ENCODE measurements around the gene FBXL17. TPM values are rescaled to one million over a fixed set of nuclear protein-coding genes. Genes with fewer than 3 reads are reported as not detected.
A peak's percentile ranks its signal among the peaks of the same experiment; 100 is the strongest.

The FBXL17 gene
- total RNA-seq, 1 experiment from 2014 or later, result 3.5 TPM

- ATAC-seq (no peak), DNase-seq (ENCODE audit: low spot score) (no peak)
- Mint-ChIP-seq H3K9me3 (peaks cover 39% of the 10 kb centered on the region), H3K27me3 (ENCODE audit: low read depth) (no peaks in the 10 kb centered on the region; the same call in 1 of the 2 replicates), H3K27ac (no peak overlapping the region), H3K4me3 (no peak overlapping the region), H3K4me1 (peaks cover 8% of the 10 kb centered on the region), H3K36me3 (peaks cover 37% of the 10 kb centered on the region)
- TF ChIP-seq ZNF121 (CRISPR knock-in tag; IDR thresholded peaks at IDR 0.05) (no peak), CBFB (CRISPR knock-in tag; IDR thresholded peaks at IDR 0.05; ENCODE audit: low read depth) (no peak), ESRRA (CRISPR knock-in tag; IDR thresholded peaks at IDR 0.05; ENCODE audit: borderline replicate concordance) (no peak), IRF1 (CRISPR knock-in tag; IDR thresholded peaks at IDR 0.05) (no peak), FOXP1 (CRISPR knock-in tag; IDR thresholded peaks at IDR 0.05; ENCODE audit: borderline replicate concordance) (no peak), TCF7 (CRISPR knock-in tag; IDR thresholded peaks at IDR 0.05; ENCODE audit: low read depth) (no peak), ZSCAN18 (CRISPR knock-in tag; IDR thresholded peaks at IDR 0.05) (no peak), SOX15 (CRISPR knock-in tag; IDR thresholded peaks at IDR 0.05) (no peak)
- TF ChIP-seq, protein P1, sequence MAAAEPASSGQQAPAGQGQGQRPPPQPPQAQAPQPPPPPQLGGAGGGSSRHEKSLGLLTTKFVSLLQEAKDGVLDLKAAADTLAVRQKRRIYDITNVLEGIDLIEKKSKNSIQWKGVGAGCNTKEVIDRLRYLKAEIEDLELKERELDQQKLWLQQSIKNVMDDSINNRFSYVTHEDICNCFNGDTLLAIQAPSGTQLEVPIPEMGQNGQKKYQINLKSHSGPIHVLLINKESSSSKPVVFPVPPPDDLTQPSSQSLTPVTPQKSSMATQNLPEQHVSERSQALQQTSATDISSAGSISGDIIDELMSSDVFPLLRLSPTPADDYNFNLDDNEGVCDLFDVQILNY (CRISPR knock-in tag; IDR thresholded peaks at IDR 0.05), result no peak
- TF ChIP-seq, protein P2, sequence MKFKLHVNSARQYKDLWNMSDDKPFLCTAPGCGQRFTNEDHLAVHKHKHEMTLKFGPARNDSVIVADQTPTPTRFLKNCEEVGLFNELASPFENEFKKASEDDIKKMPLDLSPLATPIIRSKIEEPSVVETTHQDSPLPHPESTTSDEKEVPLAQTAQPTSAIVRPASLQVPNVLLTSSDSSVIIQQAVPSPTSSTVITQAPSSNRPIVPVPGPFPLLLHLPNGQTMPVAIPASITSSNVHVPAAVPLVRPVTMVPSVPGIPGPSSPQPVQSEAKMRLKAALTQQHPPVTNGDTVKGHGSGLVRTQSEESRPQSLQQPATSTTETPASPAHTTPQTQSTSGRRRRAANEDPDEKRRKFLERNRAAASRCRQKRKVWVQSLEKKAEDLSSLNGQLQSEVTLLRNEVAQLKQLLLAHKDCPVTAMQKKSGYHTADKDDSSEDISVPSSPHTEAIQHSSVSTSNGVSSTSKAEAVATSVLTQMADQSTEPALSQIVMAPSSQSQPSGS (CRISPR knock-in tag; IDR thresholded peaks at IDR 0.05; ENCODE audit: borderline replicate concordance, low read depth), result no peak
- TF ChIP-seq, protein P3, sequence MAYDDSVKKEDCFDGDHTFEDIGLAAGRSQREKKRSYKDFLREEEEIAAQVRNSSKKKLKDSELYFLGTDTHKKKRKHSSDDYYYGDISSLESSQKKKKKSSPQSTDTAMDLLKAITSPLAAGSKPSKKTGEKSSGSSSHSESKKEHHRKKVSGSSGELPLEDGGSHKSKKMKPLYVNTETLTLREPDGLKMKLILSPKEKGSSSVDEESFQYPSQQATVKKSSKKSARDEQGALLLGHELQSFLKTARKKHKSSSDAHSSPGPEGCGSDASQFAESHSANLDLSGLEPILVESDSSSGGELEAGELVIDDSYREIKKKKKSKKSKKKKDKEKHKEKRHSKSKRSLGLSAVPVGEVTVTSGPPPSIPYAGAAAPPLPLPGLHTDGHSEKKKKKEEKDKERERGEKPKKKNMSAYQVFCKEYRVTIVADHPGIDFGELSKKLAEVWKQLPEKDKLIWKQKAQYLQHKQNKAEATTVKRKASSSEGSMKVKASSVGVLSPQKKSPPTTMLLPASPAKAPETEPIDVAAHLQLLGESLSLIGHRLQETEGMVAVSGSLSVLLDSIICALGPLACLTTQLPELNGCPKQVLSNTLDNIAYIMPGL (CRISPR knock-in tag; IDR thresholded peaks at IDR 0.05), result no peak
- POLR2A ChIA-PET, result no interaction called here
- CTCF ChIA-PET, result no interaction called here
Observed at GRCh38 chr5:108371263-108371662, 10.6 kb downstream of the FBXL17 start.

DNA sequence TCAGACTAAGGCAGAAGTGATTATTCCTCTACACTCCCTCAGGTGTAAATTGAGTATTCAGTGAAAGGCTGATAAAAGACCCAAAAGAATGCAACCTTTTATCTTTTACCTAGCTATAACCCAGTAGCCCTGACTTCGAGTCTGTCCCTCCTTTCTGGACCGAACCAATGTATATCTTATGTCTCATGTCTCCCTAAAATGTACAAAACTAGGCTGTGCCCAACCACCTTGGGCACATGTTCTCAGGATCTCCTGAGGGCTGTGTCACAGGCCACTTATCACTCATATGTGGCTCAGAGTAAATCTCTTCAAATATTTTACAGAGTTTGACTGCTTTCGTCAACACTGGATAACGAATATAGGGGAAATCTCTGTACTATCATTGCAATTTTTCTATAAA, 12.7 kb downstream of the FBXL17 start:
- Mint-ChIP-seq H3K27ac (peak overlapping the region; percentile 34), H3K4me3 (no peak overlapping the region), H3K36me3 (peaks cover 19% of the 10 kb centered on the region), H3K27me3 (ENCODE audit: low read depth) (no peaks in the 10 kb centered on the region), H3K9me3 (peaks cover 18% of the 10 kb centered on the region), H3K4me1 (peaks cover 14% of the 10 kb centered on the region)
- ChIA-PET CTCF (interaction anchor here (0.6 kb wide), 1 partner anchor 87 kb away, joined by 3 read pairs; no protein-coding TSS in a partner anchor), POLR2A (no interaction called here)
- no peak for ATAC-seq
- DNase-seq (ENCODE audit: low spot score), result no peak
- TF ChIP-seq ZNF423 (CRISPR knock-in tag; IDR thresholded peaks at IDR 0.05) (no peak), NFE2L1 (CRISPR knock-in tag; IDR thresholded peaks at IDR 0.05) (no peak), RORB (CRISPR knock-in tag; IDR thresholded peaks at IDR 0.05) (no peak), SOX15 (CRISPR knock-in tag; IDR thresholded peaks at IDR 0.05) (no peak), ZBTB21 (CRISPR knock-in tag; IDR thresholded peaks at IDR 0.05; ENCODE audit: borderline replicate concordance) (no peak), STAT6 (CRISPR knock-in tag; conservative IDR thresholded peaks at IDR 0.05; ENCODE audit: low read depth) (no peak), TEAD4 (CRISPR knock-in tag; IDR thresholded peaks at IDR 0.05) (no peak), CBFB (CRISPR knock-in tag; IDR thresholded peaks at IDR 0.05; ENCODE audit: low read depth) (no peak), TCF7 (CRISPR knock-in tag; IDR thresholded peaks at IDR 0.05; ENCODE audit: low read depth) (no peak), ZNF138 (CRISPR knock-in tag; conservative IDR thresholded peaks at IDR 0.05) (no peak)
- TF ChIP-seq, protein P4, sequence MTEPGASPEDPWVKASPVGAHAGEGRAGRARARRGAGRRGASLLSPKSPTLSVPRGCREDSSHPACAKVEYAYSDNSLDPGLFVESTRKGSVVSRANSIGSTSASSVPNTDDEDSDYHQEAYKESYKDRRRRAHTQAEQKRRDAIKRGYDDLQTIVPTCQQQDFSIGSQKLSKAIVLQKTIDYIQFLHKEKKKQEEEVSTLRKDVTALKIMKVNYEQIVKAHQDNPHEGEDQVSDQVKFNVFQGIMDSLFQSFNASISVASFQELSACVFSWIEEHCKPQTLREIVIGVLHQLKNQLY (CRISPR knock-in tag; IDR thresholded peaks at IDR 0.05), result no peak
- TF ChIP-seq, protein P5, sequence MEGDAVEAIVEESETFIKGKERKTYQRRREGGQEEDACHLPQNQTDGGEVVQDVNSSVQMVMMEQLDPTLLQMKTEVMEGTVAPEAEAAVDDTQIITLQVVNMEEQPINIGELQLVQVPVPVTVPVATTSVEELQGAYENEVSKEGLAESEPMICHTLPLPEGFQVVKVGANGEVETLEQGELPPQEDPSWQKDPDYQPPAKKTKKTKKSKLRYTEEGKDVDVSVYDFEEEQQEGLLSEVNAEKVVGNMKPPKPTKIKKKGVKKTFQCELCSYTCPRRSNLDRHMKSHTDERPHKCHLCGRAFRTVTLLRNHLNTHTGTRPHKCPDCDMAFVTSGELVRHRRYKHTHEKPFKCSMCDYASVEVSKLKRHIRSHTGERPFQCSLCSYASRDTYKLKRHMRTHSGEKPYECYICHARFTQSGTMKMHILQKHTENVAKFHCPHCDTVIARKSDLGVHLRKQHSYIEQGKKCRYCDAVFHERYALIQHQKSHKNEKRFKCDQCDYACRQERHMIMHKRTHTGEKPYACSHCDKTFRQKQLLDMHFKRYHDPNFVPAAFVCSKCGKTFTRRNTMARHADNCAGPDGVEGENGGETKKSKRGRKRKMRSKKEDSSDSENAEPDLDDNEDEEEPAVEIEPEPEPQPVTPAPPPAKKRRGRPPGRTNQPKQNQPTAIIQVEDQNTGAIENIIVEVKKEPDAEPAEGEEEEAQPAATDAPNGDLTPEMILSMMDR (IDR thresholded peaks at IDR 0.05), result no peak
- TF ChIP-seq, protein P6, sequence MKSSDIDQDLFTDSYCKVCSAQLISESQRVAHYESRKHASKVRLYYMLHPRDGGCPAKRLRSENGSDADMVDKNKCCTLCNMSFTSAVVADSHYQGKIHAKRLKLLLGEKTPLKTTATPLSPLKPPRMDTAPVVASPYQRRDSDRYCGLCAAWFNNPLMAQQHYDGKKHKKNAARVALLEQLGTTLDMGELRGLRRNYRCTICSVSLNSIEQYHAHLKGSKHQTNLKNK (CRISPR knock-in tag; IDR thresholded peaks at IDR 0.05), result no peak
- TF ChIP-seq, protein P3 (CRISPR knock-in tag; IDR thresholded peaks at IDR 0.05), result no peak

All from WTC11 (cell line).